ENCODE measurements around the gene GCNT1. TPM values are rescaled to one million over a fixed set of nuclear protein-coding genes. Genes with fewer than 3 reads are reported as not detected.

The GCNT1 gene
- total and polyA plus RNA-seq, 2 of the 4 experiments (the other 2 are of a cell fraction) = 12.5 to 46.6 TPM

GRCh38 chr9:76433836-76434235, 25.1 kb upstream of the GCNT1 start:
- ATAC-seq (ENCODE audit: low read depth) = peak; percentile 94
- no peak for TF ChIP-seq FOS (IDR thresholded peaks at IDR 0.05; ENCODE audit: low read depth, low read length)
- no peak for TF ChIP-seq MAFK (IDR thresholded peaks at IDR 0.05; ENCODE audit: low read depth, low read length)
- TF ChIP-seq CTCF (conservative IDR thresholded peaks at IDR 0.05; ENCODE audit: low read depth, low read length) = no peak
- TF ChIP-seq USF2 (IDR thresholded peaks at IDR 0.05; ENCODE audit: low read depth, low read length) = no peak
- no peak for TF ChIP-seq POLR2A (IDR thresholded peaks at IDR 0.05; ENCODE audit: low read depth, low read length)
- no peak for TF ChIP-seq MAZ (IDR thresholded peaks at IDR 0.05; ENCODE audit: borderline replicate concordance, low read depth, low read length)
- no peak for TF ChIP-seq SMC3 (IDR thresholded peaks at IDR 0.05; ENCODE audit: low read depth, low read length)
- 0 out of 2 replicates have a peak, but pooled peaks have one; percentile 26 for TF ChIP-seq CEBPB (IDR thresholded peaks at IDR 0.05; ENCODE audit: low read depth, low read length)
- no peak overlapping the region for H3K27ac ChIP-seq (ENCODE audit: insufficient read depth, low read length)

More at GRCh38 chr9:76433836-76434235, 25.1 kb upstream of the GCNT1 start:
- H3K36me3 ChIP-seq (ENCODE audit: control insufficient read depth, insufficient read depth, low read length) = no peaks in the 10 kb centered on the region
- H3K4me3 ChIP-seq (ENCODE audit: insufficient read depth, low read depth, low read length) = no peak overlapping the region
- H2BK5ac ChIP-seq (ENCODE audit: low read depth, low read length, poor library complexity, severe bottlenecking) = no peak overlapping the region
- H4K5ac ChIP-seq (ENCODE audit: low read depth, low read length) = no peak overlapping the region
- dilution Hi-C loops (cut with HindIII; ENCODE audit: low sequenced_read_pairs, unreplicated experiment) (no loop called here), intact Hi-C loops (cut with micrococcal nuclease) (no loop called here), in situ Hi-C loops (cut with MboI; ENCODE audit: low sequenced_read_pairs) (no loop called here)
- H3K79me1 ChIP-seq (ENCODE audit: low read depth in 1 of 2, low read length in 2 of 2) = no peaks in the 10 kb centered on the region
- H3K4me2 ChIP-seq (ENCODE audit: low read depth, low read length) = peak overlapping the region; percentile 59; the same call in 1 of the 2 replicates
- no peak overlapping the region for H2BK120ac ChIP-seq (ENCODE audit: low read depth, low read length)
- no peak overlapping the region for H2BK20ac ChIP-seq (ENCODE audit: low read depth, low read length)
- no peak overlapping the region for H3K9ac ChIP-seq (ENCODE audit: low read depth, low read length)
- no peak overlapping the region for H2AFZ ChIP-seq (replicated peaks; ENCODE audit: low read length, poor library complexity)
- no TSS peak for BruUV-seq (replicated peaks)
- no peak overlapping the region for H3K18ac ChIP-seq (ENCODE audit: low read depth, low read length)
- peaks cover 4% of the 10 kb centered on the region for H3K4me1 ChIP-seq (ENCODE audit: control insufficient read depth, insufficient read depth, low read length)
- H3K4ac ChIP-seq (ENCODE audit: low read depth, low read length) = no peak overlapping the region
- DNase-seq = peak; percentile 83
- WGBS, 2 experiments (ENCODE audit: extremely low coverage in 2 of 2, insufficient read length in 1 of 2) = no CpG with 5 or more reads among the region's 3 CpGs
- H2AK9ac ChIP-seq (replicated peaks; ENCODE audit: low read depth, low read length, poor library complexity) = no peak overlapping the region
- H2AK5ac ChIP-seq (ENCODE audit: low read depth, low read length) = no peak overlapping the region
- CTCF ChIA-PET = interaction anchor here (1.2 kb wide), 1 partner anchor 225 kb away, joined by 3 read pairs; no protein-coding TSS in a partner anchor
- no peak overlapping the region for H4K8ac ChIP-seq (ENCODE audit: low read depth in 2 of 2, low read length in 2 of 2)
- no peak overlapping the region for H2BK15ac ChIP-seq (ENCODE audit: low read depth, low read length)
- no peak overlapping the region for H3K14ac ChIP-seq (replicated peaks; ENCODE audit: low read depth, low read length)
- POLR2A ChIA-PET (ENCODE audit: unreplicated experiment) = no interaction called here
- H4K20me1 ChIP-seq (ENCODE audit: insufficient read depth, low read length) = no peaks in the 10 kb centered on the region
- no peaks in the 10 kb centered on the region for H3K9me3 ChIP-seq (ENCODE audit: control insufficient read depth, insufficient read depth, low read length)
- H3K9me1 ChIP-seq (ENCODE audit: insufficient read depth, low read length) = no peaks in the 10 kb centered on the region
- no peak overlapping the region for H4K91ac ChIP-seq (ENCODE audit: insufficient read depth, low read depth, low read length)
- no peak overlapping the region for H3K56ac ChIP-seq (ENCODE audit: extremely low read depth, insufficient read depth, low read length)
- no peaks in the 10 kb centered on the region for H3K27me3 ChIP-seq (ENCODE audit: control insufficient read depth, insufficient read depth, low read length)
- no peak overlapping the region for H3K23ac ChIP-seq (ENCODE audit: low read depth, low read length)
